GM21717 (cell line): Measurements from ENCODE around the gene HOMEZ.
"Not testable (repeated sequence)": the region's sequence is repeated elsewhere in the genome, so short reads cannot be mapped to it uniquely, and the experiment has no call there.

Experiments
- ATAC-seq: cut with Tn5 transposase; IDR thresholded peaks from one replicate; pipeline ENCODE4 v1.9.1; 2021; ENCODE audit warnings: mild to moderate bottlenecking, moderate library complexity; ENCODE audit not compliant: unreplicated experiment

The HOMEZ gene

DNA sequence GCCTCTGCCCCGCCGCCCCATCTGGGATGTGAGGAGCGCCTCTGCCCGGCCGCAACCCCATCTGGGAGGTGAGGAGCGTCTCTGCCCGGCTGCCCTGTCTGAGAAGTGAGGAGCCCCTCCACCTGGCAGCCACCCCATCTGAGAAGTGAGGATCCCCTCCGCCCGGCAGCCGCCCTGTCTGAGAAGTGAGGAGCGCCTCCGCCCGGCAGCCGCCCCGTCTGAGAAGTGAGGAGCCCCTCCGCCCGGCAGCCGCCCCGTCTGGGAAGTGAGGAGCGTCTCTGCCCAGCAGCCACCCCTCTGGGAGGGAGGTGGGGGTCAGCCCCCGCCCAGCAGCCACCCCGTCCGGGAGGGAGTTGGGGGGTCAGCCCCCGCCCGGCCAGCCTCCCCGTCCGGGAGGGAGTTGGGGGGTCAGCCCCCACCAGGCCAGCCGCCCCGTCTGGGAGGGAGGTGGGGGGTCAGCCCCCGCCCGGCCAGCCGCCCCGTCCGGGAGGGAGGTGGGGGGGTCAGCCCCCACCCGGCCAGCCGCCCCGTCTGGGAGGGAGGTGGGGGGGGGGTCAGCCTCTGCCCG lies 53.6 kb downstream of the HOMEZ start:
- ATAC-seq = not testable (repeated sequence)

DNA sequence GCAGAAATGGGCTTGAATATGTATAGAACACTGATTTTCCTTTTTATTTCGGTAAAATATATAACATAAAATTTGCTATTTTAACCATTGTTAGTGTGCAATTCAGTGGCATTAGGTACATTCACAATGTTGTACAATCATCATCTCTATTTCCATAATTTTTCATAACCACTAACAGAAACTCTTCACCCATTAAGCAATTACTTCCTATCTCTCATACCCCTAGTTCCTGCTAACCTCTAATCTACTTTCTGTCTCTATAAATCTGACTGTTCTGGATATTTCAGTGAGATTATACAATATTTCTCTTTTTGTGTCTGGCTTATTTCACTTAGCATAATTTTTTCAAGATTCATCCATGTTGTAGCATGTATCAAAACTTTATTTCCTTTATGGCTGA lies 57.1 kb downstream of the HOMEZ start:
- no peak for ATAC-seq

DNA sequence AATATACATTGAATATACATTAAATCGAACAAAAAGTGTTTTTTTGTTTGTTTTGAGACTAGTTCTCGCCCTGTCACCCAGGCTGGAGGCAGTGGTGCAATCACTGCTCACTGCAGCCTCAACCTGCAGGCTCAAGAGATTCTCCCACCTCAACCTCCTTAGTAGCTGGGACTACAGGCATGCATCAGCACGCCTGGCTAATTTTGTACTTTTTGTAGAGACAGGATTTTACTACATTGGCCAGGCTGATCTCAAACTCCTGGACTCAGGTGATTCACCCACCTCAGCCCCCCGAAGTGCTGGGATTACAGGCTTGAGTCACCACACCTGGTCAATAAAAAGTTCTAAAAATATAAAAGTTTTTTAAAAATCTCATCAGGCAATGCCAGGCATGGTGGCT lies 58.4 kb downstream of the HOMEZ start:
- ATAC-seq = no peak

DNA sequence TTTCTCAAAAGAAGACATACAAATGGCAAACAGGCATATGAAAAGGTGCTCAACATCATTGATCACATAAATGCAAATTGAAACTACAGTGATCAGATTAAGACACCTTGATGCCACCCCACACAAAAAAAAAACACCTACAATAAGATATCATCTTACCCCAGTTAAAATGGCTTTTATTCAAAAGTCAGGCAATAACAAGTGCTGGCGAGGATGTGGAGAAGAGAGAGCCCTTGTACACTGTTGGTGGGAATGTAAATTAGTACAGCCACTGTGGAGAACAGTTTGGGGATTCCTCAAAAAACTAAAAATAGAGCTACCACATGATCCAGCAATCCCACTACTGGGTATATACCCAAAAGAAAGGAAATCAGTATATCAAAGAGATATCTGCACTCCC lies 61.0 kb downstream of the HOMEZ start:
- not testable (repeated sequence) for ATAC-seq
